Activated naive CD8-positive, alpha-beta T cell treated with anti-CD3 and anti-CD28 coated beads, Interleukin-2, amount 50 U/mL, for 16 hours (primary cell): ENCODE measurements around the gene CCDC24.

Source experiments
- DNase-seq: peaks from one replicate; pipeline ENCODE4 v3.0.0-alpha.2; 2020; ENCODE audit warnings: low read depth, low spot score

The CCDC24 gene

GRCh38 chr1:43997295-43997999 lies 6.0 kb downstream of the CCDC24 start:
- no peak for DNase-seq

- no peak for DNase-seq
These were observed 6.6 kb downstream of the CCDC24 start for GRCh38 chr1:43998000-43998378.

- no peak for DNase-seq
These were observed 8.1 kb downstream of the CCDC24 start for GRCh38 chr1:43999455-43999854.

GRCh38 chr1:44000122-44000665 lies 8.8 kb downstream of the CCDC24 start:
- DNase-seq, result no peak

GRCh38 chr1:44002165-44002564 lies 10.8 kb downstream of the CCDC24 start:
- no peak for DNase-seq

- DNase-seq, result no peak
These were observed 11.3 kb downstream of the CCDC24 start for GRCh38 chr1:44002606-44003157.

- no peak for DNase-seq
These were observed 16.9 kb downstream of the CCDC24 start for GRCh38 chr1:44008259-44008658.

GRCh38 chr1:44010935-44011471 lies 19.6 kb downstream of the CCDC24 start:
- DNase-seq, result no peak

- DNase-seq, result no peak
These were observed 21.0 kb downstream of the CCDC24 start for GRCh38 chr1:44012404-44012803.

- DNase-seq, result no peak
These were observed 21.7 kb downstream of the CCDC24 start for GRCh38 chr1:44012941-44013609.

GRCh38 chr1:44013949-44014348 lies 22.6 kb downstream of the CCDC24 start:
- no peak for DNase-seq

GRCh38 chr1:44014365-44015104 lies 23.1 kb downstream of the CCDC24 start:
- DNase-seq, result no peak

GRCh38 chr1:44015206-44015605 lies 23.8 kb downstream of the CCDC24 start:
- DNase-seq, result no peak

- no peak for DNase-seq
These were observed 24.9 kb downstream of the CCDC24 start for GRCh38 chr1:44016041-44016889.

GRCh38 chr1:44016890-44017400 lies 25.5 kb downstream of the CCDC24 start:
- DNase-seq, result no peak

GRCh38 chr1:44019466-44019948 lies 28.1 kb downstream of the CCDC24 start:
- no peak for DNase-seq

- no peak for DNase-seq
These were observed 29.1 kb downstream of the CCDC24 start for GRCh38 chr1:44020464-44020863.

- DNase-seq, result no peak
These were observed 29.8 kb downstream of the CCDC24 start for GRCh38 chr1:44021156-44021555.

- no peak for DNase-seq
These were observed 30.4 kb downstream of the CCDC24 start for GRCh38 chr1:44021581-44022321.
